HL-60/S4 treated with retinoic acid at 250 ng/mL for 4 days and 3 days (cell line): ENCODE data around the gene LURAP1L.

Source experiments
- in situ Hi-C: fragments of 300-500 bp; cut with MboI; formaldehyde crosslinking; loops from 2 replicates; pipeline ENCODE4 v1.7.0; 2022; ENCODE audit warnings: low sequenced_read_pairs

Gene LURAP1L, protein sequence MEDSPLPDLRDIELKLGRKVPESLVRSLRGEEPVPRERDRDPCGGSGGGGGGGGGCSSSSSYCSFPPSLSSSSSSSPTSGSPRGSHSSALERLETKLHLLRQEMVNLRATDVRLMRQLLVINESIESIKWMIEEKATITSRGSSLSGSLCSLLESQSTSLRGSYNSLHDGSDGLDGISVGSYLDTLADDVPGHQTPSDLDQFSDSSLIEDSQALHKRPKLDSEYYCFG

GRCh38 chr9:12774861-12775678, at the start of gene LURAP1L:
TSS of gene LURAP1L (plus strand) at chr9:12775020. CDS start at chr9:12775716, 696 bp downstream.
- in situ Hi-C loops, result no loop called here

GRCh38 chr9:12726795-12727194, 48.0 kb upstream of the LURAP1L start:
- in situ Hi-C loops, result no loop called here

GRCh38 chr9:12730198-12730597, 44.6 kb upstream of the LURAP1L start:
- in situ Hi-C loops, result no loop called here

- in situ Hi-C loops, result no loop called here
Observed at GRCh38 chr9:12730927-12731326, 43.9 kb upstream of the LURAP1L start.

DNA sequence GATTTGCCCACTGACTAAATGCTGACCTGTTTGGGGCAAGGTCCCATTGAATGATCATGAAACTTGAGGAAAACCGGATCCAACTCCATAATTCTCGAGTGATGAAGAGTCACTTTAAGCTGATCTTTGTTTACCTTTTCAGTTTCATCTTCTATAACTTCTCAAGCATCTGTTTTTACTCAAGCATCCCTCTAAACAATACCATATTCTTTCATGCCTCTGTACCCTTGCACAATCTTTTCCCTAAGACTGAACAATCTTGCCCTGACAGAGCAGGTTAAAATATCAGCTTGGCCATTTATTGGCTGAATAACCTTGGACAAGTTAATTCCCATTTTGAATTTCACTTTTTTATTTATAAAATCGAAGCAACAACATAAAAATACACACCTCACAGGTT, 41.8 kb upstream of the LURAP1L start:
- in situ Hi-C loops, result no loop called here

DNA sequence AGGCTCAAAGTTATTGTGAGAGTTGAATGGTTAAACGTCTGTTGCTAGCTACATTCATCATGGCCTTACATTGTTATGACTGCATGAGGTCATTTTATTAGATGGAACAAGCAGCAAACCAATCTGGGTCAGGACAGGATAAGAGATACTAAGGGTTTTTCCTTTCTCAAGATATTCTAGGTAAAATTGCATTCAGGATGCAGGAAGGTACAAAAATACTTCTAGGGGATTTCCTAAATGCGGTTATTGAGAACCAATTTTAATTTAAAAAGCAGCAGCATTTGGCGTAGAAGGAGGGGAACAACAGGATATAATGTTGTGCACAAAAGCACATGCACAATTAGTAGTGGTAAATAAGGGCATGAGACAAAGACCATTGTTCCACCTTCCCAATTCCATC, 39.2 kb upstream of the LURAP1L start:
- in situ Hi-C loops, result no loop called here

- in situ Hi-C loops, result no loop called here
Observed at GRCh38 chr9:12737871-12738270, 36.9 kb upstream of the LURAP1L start.

GRCh38 chr9:12739014-12739652, 35.7 kb upstream of the LURAP1L start:
- in situ Hi-C loops, result no loop called here

- in situ Hi-C loops, result no loop called here
Observed at GRCh38 chr9:12740845-12741244, 34.0 kb upstream of the LURAP1L start.

DNA sequence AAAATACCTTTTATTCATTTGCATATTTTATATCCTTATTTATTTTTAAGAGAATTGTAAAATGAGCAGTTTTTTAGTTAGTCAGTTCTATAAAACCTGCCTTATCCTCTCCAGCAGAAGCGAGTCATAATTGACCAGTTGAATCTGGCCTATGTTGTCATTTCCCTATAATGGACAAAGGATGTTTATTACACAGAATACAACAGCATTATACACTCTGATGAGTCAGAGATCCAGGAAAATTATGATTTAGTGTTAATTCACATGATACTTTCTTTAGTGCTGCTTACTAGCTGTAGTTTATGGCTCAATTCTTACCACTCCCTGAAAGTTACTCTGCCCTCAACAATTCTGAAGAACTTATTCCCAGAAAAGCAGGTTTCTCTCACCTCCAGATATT, 26.8 kb upstream of the LURAP1L start:
- in situ Hi-C loops, result no loop called here

- in situ Hi-C loops, result no loop called here
Observed at GRCh38 chr9:12748954-12749353, 25.9 kb upstream of the LURAP1L start.

DNA sequence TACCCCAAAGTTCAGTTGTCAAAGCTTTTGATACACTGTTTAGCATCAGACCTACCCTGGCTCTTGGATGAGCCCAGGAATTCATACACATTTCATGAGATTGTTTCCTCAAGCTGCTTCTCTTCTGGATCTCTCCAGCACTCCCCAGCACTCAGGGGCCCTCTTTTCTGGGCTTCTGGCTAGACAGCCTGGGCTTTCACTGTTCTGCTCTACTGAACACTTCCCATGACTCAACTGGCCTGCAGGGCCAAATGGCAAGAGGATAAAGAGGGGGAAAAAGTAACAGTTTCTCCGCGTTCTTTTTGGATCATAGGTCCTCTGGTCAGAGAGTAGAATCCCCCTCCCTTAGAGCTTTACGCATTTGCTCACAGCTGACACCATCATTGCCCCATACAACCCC, 20.9 kb upstream of the LURAP1L start:
- in situ Hi-C loops, result no loop called here

DNA sequence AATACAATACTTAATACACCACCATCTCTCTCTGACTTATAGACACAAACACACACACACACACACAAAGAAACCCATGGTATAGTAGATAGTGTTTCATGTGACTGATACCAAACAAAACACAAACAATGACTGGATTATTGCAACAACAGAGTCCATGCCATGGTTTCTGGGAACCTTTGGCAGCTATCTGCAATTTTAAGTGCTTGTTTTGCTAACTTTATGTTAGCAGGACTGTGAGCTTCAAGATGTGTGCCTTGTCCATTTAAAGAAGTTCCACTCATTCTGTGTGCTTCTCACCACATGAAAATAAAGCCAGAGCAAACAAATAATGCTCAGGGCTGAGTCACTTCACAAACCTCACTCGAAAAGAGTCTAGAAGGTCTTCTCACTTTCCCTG, 15.1 kb upstream of the LURAP1L start:
- in situ Hi-C loops, result no loop called here

GRCh38 chr9:12760758-12761157, 14.1 kb upstream of the LURAP1L start:
- in situ Hi-C loops, result no loop called here

GRCh38 chr9:12764150-12764549, 10.7 kb upstream of the LURAP1L start:
- in situ Hi-C loops, result no loop called here

GRCh38 chr9:12765088-12765798, 9.6 kb upstream of the LURAP1L start:
- in situ Hi-C loops, result no loop called here

- in situ Hi-C loops, result no loop called here
Observed at GRCh38 chr9:12766357-12766756, 8.5 kb upstream of the LURAP1L start.

- in situ Hi-C loops, result no loop called here
Observed at GRCh38 chr9:12770261-12770660, 4.6 kb upstream of the LURAP1L start.

DNA sequence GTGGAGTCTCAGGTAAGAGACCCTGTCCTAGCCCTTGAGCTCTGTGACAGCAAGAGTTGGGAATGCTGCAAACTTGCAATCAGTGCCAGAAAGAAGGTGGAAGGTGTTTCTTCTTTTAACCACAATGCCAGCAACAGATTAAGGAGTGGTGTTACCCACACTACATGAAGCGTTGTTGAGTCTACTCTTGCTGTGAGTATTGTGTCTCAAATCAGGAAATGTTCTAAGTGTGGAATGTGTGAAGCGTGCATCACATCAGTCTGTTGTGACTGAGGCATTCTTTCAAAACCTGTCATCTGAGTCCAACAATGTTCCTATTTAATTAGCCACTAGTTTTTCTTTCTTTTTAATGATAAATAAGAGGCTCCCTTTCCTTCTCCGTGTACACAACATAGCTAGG, 2.9 kb upstream of the LURAP1L start:
- in situ Hi-C loops, result no loop called here

GRCh38 chr9:12773562-12773961, 1.3 kb upstream of the LURAP1L start:
- in situ Hi-C loops, result no loop called here
